CD4-positive, alpha-beta T cell treated with Interleukin-6 at 100 ng/mL for 8 hours (primary cell): ENCODE results near the gene GLCE.

Experiments used
- DNase-seq: peaks from one replicate; pipeline ENCODE4 v3.0.0-alpha.2; 2020; ENCODE audit warnings: mixed read lengths, low spot score

The GLCE gene

DNA sequence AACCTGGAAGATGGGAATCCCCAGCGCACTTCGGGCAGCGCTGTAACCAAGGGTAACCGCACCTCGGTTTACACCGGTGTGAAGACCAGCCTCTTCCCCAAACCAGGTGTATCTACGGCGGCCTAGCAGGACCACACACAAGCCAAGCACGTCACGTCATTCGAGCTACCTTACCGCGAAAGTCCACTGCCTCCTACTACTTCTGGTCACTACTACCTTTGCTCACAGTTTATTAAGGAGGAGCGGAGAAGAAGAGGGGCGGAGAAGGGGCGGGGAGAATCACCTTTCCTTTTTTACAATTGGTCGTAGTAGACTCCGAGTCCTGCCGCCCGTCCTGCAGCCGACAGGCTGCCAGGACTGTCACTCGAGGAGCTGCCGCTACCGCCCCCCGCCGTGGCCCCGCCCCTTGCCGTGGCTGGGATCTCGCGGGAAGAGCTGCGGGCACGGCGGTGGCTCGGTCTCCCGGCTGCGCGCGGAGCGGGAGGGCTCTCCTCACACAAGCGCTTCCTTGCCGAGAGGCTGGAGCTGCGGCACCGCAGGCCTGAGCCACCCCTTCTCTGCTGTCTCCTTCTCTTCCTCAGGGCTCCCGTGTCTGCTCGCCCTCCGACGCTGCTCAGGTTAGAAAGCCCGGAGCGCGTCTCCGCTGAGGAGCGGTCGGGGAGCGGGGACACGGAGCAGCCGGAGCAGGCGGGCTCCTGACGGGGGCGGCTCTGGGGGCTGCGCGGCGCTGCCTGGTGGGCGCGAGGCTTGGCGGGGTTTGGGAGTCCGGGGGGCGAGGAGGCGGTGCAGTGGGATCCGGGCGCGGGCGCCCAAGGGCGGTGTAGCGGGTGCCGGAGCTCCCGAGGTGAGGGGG lies at the start of gene GLCE:
TSS of gene GLCE (plus strand) at position 495 of the 853 bp plus-strand sequence. CDS start 95,172 bp downstream, outside the sequence.
- peak; percentile 93 for DNase-seq

DNA sequence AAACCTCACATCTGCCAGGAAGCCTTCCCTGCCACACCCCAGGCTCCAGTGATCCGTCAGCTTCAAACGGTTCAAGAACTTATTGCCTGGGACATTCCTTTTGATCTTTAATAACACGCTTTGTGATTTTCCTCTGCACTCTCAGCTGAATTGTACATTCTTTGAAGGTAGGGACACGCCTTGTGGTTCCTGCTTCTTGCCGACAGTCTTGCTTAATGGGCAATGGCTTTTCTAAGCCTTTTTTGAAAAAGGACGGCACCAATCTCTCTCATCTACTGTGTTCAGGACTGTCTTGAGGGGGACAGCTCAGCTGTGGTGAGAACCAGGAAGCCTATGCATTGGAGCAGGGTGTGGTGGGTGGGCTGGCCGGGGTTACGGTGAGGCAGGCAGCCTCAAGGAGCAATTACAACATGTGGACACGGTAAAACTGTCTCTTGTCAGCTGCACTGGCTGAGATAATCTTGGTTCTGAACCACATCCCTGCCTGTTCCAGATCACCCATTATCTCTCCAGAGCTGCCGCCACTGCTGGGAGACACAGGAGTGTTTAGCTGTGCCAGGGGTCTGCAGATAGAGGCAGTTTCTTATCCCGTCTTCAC lies 46.0 kb upstream of the GLCE start:
- DNase-seq, result no peak

DNA sequence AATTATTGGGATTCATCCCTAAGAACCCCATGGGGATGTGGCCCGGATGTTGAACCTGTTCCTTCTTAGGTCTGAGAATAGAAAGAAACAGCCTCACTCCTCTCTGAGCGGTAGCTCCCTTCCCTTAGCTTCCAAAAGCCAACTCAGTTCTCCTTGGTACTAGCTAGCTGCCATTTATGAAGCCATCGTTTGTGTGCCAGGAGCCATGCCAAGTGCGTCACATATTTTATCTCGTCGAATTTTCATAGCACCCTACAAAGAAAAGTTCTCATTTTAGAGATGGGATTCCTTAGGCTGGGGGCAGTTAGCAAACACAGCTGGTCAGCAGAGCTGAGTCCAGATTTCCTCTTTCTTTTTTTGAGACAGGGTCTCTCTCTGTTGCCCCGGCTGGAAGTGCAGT lies 45.4 kb upstream of the GLCE start:
- no peak for DNase-seq

DNA sequence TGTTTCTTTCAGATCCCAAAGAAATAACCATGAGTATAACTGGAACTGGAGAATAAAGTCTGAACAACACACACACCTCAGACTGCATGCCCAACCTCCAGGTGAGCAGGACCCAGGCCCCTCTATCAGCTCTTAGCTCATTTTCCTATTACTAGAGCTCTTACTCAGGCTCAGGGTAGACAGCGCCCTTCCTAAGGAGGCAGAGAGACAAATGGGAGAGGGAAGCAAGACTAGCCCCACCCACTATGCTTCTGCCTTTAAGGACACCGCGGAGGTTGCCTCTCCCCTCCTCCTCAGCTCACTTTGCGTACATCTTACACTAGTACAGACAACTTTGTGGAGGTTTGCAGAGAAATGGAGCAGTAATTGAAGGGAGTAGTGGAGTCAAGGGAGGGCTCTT lies 44.0 kb upstream of the GLCE start:
- no peak for DNase-seq

DNA sequence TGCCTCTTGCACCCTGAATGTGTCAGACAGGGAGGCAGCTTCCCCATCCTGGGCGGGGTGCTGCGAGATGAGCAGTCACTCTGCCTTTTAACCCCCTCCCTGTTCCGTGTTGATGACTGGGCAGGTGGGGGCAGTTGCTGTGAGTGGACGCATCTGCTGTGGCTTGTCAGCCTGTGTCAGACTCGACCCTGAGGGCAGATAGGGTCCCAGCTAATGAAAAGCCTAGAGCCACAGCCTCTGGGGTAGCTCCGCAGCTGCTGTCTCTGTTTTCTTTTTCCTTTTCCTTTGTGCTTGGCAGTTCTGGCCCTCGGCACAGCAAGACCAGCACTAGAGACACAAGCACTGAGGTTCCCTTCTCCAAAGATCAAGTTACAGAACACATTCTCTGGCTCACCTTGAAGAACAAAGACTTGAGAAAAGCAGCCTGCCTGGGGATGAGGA lies 43.0 kb upstream of the GLCE start:
- DNase-seq, result no peak

DNA sequence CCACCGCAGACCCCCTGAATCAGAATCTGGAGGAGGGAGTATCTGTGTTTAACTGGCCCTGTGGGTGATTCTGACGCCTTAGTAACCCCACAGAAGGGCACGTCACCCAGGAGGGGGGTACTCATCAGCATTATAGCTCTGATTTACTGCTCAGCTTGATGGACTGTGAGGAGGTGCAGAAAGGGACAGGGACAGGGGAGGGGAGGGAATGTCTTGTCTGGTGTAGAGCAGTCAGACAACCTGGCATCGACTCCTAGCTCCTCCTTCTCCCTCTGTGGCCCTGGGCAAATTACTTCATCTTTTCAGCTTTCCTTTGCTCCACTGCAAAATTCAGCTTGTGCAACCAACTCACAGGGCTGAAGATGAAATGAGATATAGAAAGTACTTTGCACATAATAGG lies 42.3 kb upstream of the GLCE start:
- no peak for DNase-seq

DNA sequence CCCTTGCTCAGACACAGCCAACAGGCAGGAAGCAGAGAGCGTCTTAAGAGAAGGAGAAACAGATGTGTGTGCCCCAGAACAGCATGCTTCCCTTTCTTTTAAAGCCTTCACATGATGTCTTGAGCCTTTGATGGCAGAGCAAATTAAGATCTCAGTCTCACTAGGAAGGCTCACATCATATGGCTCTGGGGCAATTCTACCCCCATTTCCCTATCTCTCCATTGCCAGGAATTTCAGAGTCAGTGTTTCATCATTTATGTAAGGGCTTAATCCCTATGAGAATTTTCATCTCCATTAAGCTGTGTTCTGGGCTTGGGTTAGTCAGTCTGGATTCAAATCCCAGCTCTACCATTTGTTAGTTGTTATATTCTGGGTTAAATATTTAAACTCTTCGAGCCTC lies 41.4 kb upstream of the GLCE start:
- DNase-seq, result no peak

DNA sequence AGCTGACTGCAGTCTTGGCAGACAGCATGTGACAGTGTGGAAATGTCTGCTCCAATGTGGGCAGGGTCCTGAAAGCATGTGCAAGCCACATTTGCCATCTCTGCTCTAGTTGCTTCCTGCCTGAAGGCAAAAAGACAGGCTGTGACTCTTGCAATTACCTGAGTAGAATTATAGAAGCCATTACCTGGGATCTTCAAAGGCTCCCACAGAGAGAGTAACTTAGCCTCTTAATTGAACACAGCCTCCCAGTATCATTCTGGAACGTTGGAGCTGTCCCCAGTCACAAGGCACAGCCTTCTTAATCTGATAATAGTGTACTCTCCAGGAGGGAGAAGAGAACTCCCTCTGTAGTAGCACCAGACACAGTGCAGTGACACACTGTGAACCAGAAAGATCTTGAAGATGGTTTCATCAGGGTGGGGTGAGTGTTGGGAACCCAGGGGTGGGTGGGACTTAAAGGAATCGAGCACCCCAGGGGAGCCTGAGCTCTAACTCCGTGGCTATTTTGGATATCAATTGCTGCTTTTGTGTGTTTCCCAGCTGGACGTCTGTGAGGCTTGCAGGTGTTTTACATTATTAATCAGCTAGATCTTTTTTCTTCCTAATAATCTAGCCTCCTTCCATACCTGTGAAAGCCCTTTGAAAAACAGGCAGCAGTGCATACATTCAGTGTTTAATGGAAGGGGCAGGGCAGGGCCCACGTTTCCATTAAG lies 40.6 kb upstream of the GLCE start:
- no peak for DNase-seq

DNA sequence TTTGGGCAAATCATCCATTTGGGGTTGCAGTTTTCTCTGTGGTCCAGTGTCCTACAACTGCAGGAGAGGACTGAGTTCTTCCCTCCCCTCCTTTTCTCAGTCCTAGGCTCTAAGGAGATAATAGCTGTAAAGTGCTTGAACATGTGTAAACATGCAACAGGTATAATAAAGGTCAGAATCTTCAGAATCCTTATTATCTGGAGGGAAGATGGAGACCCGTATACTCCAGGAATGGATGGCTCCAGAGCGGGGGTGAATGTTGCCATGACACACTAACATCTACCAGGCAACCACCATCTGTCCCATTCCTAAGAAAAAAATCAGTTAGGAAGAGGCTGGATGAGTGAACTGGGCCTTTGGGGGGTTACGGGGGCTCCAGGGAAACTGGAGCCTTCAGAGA lies 39.7 kb upstream of the GLCE start:
- no peak for DNase-seq

DNA sequence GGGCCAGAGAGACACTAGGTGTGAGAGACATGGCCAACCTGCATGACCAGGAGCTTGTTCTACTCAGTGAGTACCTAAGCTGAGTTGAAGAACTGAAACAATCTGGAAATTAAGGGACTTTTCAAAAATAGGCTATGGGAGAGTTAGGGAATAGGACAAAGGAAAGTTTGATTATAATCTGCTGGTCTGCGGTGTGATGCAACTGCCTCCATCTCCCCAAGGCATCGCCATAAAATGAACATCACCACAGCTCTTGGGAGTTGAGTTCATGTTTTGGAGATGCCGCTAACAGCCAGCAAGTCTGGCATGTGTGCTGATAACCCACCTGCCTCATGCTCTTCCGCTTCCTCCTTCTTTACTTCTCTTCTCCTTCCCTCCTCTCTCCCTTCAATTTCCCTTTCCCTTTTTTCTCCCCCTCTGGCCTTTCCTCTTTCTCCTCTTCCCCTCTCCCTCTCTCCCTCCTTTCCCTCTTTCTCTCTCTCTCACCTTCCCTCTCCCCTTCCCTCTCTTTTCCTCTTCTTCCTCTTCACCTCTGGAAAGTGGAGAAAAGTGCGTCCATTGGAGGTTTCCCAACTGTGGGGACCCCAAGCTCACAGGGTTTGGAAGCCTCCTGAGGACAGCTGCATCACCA lies 39.1 kb upstream of the GLCE start:
- no peak for DNase-seq

DNA sequence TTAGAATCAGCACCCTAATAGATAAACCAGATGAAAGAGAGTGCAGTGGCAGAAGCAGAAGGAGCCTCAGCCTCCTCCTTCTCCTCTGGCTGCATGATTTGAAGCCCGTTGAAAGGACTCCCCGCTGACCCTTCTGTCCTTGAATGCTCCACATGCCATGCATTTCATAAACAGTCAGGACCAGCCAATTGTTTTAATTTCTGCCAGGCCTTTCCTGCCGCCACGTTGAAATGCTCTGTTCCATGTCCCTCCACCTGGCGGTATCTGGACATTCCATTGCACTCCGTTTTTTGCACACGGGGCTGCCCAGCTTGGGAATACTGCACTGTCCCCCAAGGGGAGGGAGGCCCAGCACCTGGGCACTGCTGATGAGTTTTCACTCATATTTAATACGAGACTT lies 35.2 kb upstream of the GLCE start:
- no peak for DNase-seq

DNA sequence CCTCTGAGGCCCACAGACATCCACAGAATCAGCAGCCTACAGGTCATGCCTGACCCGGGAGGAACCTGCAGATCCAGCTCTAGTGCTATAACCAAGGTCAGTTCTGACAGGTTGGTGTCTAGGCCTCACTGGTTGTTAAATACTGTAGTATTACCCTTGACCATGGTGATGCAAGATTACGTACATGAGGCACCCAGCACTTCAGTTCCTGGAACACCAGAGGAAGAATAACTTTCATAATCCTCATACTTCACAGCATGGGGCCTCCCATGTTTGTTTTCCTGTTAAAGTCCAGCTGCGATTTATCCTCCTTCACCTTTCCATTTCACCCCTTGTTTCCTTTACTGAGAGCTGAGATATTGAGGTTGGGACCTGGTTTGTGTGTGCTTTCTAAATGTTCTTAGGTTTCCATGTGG lies 34.4 kb upstream of the GLCE start:
- no peak for DNase-seq

DNA sequence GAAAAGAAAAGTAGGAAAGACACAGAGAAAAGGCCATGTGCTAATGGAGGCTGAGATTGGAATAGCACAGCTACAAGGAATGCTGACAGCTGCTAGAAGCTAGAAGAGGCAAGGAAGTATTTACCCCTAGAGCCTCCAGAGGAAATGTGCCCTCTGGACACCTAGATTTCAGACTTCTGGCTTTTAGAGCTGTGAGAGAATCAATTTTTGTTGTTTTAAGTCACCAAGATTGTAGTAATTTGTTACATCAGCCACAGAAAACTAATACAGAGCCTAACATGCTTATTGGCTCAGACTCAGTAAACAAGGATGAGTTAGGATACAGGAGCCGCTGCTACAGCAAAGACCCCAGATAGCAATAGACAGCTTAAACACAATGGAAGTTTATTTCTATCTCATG lies 33.1 kb upstream of the GLCE start:
- no peak for DNase-seq

DNA sequence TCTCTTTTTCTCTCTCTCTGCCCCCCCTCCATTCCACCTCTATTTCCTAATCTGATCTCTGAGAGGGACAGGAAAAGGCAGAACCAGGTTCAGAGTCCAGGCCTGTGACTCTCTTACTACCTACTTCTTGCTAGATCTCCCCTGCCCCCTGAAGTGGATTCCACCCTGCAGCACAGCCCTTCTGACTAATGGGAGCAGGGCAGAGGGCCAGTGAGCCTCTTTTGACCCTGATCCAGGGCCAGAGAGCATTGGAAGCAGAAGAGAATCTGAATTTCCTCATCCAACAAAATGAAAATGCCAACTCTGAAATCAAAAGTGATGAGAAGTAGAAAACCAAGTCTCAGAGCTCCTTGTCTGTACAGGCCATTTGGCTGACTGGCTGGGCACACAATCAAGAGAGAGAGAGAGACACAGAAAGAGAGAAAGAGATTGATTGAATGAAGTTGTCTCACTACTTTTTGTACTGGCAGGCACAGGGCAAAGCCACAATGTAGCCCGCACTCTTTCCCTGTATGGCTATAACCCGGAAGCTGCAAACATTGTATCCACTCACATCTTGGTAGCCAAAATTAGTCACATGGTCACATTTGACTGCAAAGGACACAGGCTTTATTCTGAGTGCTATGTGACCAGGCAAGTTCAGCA lies 31.6 kb upstream of the GLCE start:
- no peak for DNase-seq

DNA sequence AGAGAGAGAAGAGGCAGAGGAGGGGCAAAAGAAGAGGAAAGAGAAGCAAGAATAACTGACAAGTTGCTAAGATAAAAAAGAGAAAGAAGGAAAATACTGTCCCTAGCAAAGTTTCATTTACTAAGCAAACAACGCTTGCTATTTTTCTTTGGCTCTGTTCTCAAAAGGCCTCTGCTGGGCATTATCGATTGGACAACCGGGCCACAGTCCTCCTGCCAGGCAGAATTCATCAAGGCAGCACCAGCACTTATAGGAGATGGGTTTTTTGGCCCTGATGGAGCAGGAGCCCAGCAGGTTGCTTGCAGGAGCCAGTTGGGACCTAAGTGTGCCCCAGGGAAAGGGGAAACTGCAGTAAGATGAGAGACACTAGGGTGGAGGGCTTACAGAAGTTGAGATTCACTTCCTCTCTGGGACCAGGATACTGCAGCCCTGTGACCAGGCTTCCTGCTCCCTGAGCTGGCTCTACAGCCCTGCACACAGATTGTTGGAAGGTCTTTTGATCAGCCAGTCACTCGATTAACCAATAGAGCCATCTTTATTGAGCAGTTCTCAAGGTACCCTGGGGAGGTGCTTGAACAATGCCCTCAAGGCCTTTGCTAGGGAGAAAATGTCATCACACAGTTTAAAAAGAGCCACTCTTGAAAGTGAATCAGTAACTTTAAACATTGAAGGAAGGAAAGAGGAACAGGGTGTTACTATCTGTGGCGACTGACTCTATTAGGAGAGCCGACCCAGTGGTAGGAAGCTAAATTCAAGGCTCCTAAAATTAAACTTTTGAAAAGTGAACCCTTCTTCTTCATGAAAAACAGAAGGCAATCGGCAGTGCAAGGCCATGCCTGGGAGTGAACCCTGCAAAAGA lies 28.8 kb upstream of the GLCE start:
- no peak for DNase-seq

DNA sequence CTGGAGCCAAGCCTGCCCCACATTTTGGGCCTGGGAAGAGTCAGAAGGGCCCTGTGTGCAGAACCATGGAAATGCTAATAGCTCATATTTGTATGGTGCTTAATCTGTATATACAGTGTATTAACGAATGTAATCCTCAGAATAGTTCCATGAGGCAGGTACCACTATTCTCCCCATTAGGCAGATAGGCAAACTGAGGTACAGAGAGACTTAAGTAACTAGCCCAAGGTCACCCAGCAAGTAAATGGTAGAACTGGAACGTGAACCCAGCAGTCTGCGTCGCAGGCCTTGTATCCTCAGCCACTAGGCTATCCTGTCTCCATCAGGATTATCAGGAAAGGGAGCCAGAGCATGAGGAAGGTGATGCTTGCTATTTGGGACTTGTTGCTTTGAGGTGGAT lies 28.0 kb upstream of the GLCE start:
- DNase-seq, result no peak

DNA sequence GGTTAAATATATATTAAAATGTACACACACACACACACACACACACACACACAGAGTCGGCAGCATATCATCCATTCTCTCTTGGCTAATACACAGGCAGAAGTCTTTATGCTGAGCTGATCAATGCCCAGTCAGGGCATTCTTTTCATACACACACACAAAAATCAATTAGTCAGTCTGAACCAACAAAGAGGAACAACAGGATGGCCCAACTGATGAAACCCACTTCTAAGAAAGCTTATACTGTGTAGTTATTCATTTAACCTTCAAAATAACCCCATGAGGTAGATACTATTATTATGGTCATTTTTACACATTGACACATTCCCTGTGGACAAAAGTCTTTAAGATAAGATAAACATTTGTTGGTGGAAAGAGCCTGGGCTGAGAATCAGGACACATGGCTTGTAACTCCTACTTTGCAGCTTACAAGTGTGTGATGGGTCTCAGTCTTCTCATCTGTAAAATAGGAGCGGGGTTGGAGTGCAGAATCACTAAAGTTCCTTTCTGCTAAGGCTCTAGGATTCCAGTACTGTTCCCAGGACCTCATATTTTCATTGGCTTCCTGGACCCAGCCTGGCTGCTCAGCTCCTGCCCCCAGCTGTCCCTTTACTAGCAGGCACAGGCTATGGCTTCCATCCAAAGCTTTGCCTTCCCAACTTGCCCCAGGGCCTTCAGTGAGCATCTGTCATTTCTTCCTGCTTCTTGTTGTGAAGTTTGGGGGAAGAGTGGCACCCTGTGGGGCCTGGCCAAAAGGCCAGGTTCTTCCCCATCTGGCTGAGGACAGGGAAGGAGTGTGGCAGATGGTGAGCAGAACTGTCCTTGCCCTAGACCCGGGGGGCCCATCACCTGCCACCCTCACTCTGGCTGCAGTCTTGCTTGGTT lies 27.2 kb upstream of the GLCE start:
- no peak for DNase-seq

DNA sequence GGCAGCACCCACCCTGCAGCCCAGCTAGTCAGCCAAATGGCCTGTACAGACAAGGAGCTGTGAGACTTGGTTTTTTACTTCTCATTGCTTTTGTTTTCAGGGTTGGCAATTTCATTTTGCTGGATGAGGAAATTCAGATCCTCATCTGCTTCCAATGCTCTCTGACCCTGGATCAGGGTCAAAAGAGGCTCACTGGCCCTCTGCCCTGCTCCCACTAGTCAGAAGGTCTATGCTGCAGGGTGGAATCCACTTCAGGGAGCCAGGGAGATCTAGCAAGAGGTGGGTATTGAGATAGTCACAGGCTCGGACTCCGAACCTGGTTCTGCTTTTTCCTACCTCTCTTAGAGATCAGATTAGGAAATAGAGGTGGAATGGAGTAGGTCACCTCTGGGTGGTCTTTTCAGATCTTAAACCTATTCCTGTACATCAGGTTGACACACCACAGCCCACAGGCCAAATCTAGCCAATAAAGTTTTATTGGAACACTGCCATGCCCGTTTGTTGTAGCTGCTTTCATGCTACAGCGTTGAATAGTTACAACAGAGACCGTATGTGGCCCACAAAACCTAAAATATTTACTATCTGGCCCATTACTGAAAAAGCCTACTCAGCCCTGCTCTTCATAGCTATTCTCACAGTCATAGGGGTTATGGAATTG lies 26.4 kb upstream of the GLCE start:
- no peak for DNase-seq

DNA sequence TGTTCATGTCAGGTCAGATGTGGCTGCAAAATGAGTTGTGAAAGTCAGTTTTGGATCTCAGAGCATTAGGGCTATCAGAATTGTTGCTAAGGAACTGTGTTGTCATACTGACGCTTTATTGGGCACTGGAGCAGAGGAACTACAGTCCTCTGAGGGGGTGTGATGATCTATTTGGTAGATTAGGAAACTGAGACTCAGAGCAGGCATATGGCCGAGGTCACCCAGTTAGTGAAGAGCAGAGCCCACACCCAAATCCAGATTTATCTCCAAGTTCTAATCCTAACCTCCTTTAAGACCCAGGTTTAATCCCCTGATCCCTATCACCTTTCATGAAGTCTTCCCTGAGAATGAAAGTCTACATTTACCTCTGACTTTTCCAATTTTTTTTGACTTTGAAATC lies 25.6 kb upstream of the GLCE start:
- no peak for DNase-seq

DNA sequence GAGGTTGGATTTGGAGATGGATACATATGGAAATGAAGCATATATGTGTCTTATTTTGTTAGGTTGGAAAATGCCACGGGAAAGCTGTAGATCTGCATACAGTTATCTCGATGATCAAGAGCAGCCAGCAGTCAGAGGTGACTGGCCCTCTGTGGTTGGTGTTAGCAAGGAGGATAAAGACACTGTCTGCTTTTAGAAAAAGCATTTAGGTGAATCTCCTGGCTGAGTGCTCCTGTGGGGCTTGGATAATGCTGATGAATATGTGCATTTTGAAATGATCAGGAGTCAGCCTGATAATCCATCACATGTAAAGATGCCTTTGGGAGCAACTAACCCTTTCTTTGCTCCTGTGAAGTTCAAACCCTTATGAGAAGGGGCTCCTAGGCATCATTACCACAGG lies 24.9 kb upstream of the GLCE start:
- no peak for DNase-seq
